ENCODE results near the gene TMEM126A. TPM values are rescaled to one million over a fixed set of nuclear protein-coding genes. Genes with fewer than 3 reads are reported as not detected.

Gene TMEM126A
- total and polyA plus RNA-seq, 2 of the 13 experiments (the other 11 are each of a cell fraction or from before 2014, with no cell fraction given) = 59.5 to 66.9 TPM

DNA sequence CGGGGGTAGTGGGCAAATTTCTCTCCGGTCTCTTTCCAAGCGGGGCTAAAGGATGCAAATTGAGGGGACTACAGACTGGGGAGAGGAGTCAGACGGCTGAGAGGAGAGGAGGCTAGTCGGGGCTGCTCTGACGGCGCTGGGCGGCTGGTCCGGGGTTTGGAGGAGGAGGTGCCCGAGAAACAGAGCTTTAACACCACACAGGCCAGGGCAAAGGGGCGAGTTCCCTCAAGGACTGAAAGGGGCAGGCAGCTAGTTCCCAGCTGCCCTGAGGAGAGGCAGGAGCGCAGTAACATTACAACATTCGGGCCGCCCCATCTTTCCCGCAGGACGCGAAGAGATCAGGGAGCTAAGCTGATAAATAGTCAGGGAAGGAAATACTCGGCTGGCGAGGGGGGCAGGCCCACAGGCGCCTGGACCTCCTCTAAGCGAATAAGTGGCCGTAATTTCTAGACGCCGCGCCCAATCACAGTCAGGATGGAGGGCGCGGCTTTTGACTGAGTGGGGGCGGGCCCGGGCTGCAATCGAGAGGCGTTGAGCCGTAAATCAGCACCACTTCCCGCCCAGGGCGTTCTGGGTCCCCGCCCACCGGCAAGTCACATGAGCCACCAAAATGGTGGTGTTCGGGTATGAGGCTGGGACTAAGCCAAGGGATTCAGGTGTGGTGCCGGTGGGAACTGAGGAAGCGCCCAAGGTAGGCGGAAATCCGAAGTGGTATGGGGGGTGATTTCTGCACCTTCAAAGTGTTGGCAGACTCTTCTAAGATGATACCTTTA is 19.6 kb upstream of the TMEM126A start, which contains the start of gene TMEM126B (continued):
- TF ChIP-seq HNRNPUL1 (IDR thresholded peaks at IDR 0.05; ENCODE audit: low read depth, low read length) = no peak
- no peak for TF ChIP-seq JARID2 (CRISPR knock-in tag; IDR thresholded peaks at IDR 0.05; ENCODE audit: insufficient replicate concordance)
- no peak for TF ChIP-seq HMGA1 (CRISPR knock-in tag; conservative IDR thresholded peaks at IDR 0.05)
- peak; percentile 40; the same call in 1 of the 2 replicates for TF ChIP-seq MEIS2 (CRISPR knock-in tag; IDR thresholded peaks at IDR 0.05)
- no peak; the same call in 1 of the 2 replicates for TF ChIP-seq ZBTB7B (CRISPR knock-in tag; IDR thresholded peaks at IDR 0.05)
- no peak for TF ChIP-seq ZNF33A (CRISPR knock-in tag; IDR thresholded peaks at IDR 0.05; ENCODE audit: borderline replicate concordance)
- no peak for TF ChIP-seq ZNF460 (CRISPR knock-in tag; IDR thresholded peaks at IDR 0.05; ENCODE audit: borderline replicate concordance)
- no peak for TF ChIP-seq RORA (CRISPR knock-in tag; IDR thresholded peaks at IDR 0.05)
- TF ChIP-seq ZNF614 (CRISPR knock-in tag; IDR thresholded peaks at IDR 0.05; ENCODE audit: borderline replicate concordance) = no peak
- TF ChIP-seq, protein P1, sequence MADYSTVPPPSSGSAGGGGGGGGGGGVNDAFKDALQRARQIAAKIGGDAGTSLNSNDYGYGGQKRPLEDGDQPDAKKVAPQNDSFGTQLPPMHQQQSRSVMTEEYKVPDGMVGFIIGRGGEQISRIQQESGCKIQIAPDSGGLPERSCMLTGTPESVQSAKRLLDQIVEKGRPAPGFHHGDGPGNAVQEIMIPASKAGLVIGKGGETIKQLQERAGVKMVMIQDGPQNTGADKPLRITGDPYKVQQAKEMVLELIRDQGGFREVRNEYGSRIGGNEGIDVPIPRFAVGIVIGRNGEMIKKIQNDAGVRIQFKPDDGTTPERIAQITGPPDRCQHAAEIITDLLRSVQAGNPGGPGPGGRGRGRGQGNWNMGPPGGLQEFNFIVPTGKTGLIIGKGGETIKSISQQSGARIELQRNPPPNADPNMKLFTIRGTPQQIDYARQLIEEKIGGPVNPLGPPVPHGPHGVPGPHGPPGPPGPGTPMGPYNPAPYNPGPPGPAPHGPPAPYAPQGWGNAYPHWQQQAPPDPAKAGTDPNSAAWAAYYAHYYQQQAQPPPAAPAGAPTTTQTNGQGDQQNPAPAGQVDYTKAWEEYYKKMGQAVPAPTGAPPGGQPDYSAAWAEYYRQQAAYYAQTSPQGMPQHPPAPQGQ (CRISPR knock-in tag; IDR thresholded peaks at IDR 0.05; ENCODE audit: borderline replicate concordance) = no peak
- no peak for TF ChIP-seq SETDB1 (CRISPR knock-in tag; IDR thresholded peaks at IDR 0.05; ENCODE audit: borderline replicate concordance)
- TF ChIP-seq, protein P2, sequence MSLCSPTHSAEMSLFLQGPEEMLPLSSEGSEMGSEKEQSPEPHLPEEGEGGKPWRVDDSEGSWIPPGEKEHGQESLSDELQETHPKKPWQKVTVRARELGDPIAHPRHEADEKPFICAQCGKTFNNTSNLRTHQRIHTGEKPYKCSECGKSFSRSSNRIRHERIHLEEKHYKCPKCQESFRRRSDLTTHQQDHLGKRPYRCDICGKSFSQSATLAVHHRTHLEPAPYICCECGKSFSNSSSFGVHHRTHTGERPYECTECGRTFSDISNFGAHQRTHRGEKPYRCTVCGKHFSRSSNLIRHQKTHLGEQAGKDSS (CRISPR knock-in tag; IDR thresholded peaks at IDR 0.05; ENCODE audit: borderline replicate concordance, low read depth) = peak; percentile 44; the same call in 1 of the 2 replicates
- TF ChIP-seq ZNF547 (CRISPR knock-in tag; IDR thresholded peaks at IDR 0.05) = no peak
- no peak for TF ChIP-seq MYNN (CRISPR knock-in tag; IDR thresholded peaks at IDR 0.05; ENCODE audit: low read depth)
- TF ChIP-seq ZNF431 (CRISPR knock-in tag; IDR thresholded peaks at IDR 0.05; ENCODE audit: borderline replicate concordance, low read depth) = 0 out of 2 replicates have a peak, but pooled peaks have one; percentile 9
- TF ChIP-seq SSRP1 (CRISPR knock-in tag; IDR thresholded peaks at IDR 0.05) = no peak
- no peak for TF ChIP-seq ZKSCAN5 (CRISPR knock-in tag; IDR thresholded peaks at IDR 0.05)
- TF ChIP-seq BCL6 (CRISPR knock-in tag; IDR thresholded peaks at IDR 0.05) = no peak
- TF ChIP-seq ZNF430 (CRISPR knock-in tag; IDR thresholded peaks at IDR 0.05) = peak; percentile 57; the same call in 1 of the 2 replicates
- TF ChIP-seq AGO1 (IDR thresholded peaks at IDR 0.05; ENCODE audit: low read depth, low read length, poor library complexity, severe bottlenecking) = no peak
- TF ChIP-seq, protein P3, sequence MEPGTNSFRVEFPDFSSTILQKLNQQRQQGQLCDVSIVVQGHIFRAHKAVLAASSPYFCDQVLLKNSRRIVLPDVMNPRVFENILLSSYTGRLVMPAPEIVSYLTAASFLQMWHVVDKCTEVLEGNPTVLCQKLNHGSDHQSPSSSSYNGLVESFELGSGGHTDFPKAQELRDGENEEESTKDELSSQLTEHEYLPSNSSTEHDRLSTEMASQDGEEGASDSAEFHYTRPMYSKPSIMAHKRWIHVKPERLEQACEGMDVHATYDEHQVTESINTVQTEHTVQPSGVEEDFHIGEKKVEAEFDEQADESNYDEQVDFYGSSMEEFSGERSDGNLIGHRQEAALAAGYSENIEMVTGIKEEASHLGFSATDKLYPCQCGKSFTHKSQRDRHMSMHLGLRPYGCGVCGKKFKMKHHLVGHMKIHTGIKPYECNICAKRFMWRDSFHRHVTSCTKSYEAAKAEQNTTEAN (CRISPR knock-in tag; conservative IDR thresholded peaks at IDR 0.05) = no peak
- TF ChIP-seq ZZZ3 (CRISPR knock-in tag; IDR thresholded peaks at IDR 0.05; ENCODE audit: borderline replicate concordance) = no peak
- TF ChIP-seq, protein P4, sequence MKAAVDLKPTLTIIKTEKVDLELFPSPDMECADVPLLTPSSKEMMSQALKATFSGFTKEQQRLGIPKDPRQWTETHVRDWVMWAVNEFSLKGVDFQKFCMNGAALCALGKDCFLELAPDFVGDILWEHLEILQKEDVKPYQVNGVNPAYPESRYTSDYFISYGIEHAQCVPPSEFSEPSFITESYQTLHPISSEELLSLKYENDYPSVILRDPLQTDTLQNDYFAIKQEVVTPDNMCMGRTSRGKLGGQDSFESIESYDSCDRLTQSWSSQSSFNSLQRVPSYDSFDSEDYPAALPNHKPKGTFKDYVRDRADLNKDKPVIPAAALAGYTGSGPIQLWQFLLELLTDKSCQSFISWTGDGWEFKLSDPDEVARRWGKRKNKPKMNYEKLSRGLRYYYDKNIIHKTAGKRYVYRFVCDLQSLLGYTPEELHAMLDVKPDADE (CRISPR knock-in tag; IDR thresholded peaks at IDR 0.05) = no peak
- TF ChIP-seq KLF9 (CRISPR knock-in tag; IDR thresholded peaks at IDR 0.05; ENCODE audit: low read depth) = no peak

Measured in HepG2 (cell line).